Testis (tissue), 3 donors: ENCODE measurements around the gene AP5S1. TPM values are rescaled to one million over a fixed set of nuclear protein-coding genes. Genes with fewer than 3 reads are reported as not detected.

ENCODE experiments used
- DNase-seq: peaks from one replicate; pipeline ENCODE4 v3.0.0-alpha.2; 2019
- H3K27ac ChIP-seq, 2 donors: fragments of 200-600 bp; sonication (generic); one replicate each; pipeline ENCODE4 v1.5.1; 2019
- H3K27me3 ChIP-seq: fragments of 200-600 bp; sonication (generic); one replicate; pipeline ENCODE4 v1.5.1; 2019
- H3K36me3 ChIP-seq: fragments of 200-600 bp; sonication (generic); one replicate; pipeline ENCODE4 v1.5.1; 2017; ENCODE audit warnings: low read depth; ENCODE audit errors: missing control alignments
- H3K4me1 ChIP-seq: fragments of 200-600 bp; sonication (generic); one replicate; pipeline ENCODE4 v1.5.1; 2019
- H3K4me3 ChIP-seq, 2 donors: fragments of 200-600 bp; sonication (generic); one replicate each; pipeline ENCODE4 v1.5.1; 2017 to 2019
- H3K9me3 ChIP-seq: fragments of 200-600 bp; sonication (generic); one replicate; pipeline ENCODE4 v1.5.1; 2017
- CTCF ChIP-seq, 3 experiments: fragments of 450-650 bp in 2 of 3; fragments of 200-600 bp in 1 of 3; sonication (generic) in 1 of 3; IDR thresholded peaks; one replicate each; pipeline ENCODE4 v1.5.1; 2016 to 2019; ENCODE audit warnings: antibody characterized with exemption in 3 of 3, mild to moderate bottlenecking in 2 of 3, moderate library complexity in 1 of 3
- POLR2A ChIP-seq: fragments of 450-650 bp; IDR thresholded peaks from one replicate; pipeline ENCODE4 v1.6.1; 2017; ENCODE audit warnings: antibody characterized with exemption, mild to moderate bottlenecking, moderate library complexity
- WGBS, 2 donors: methylation state at CpG; one replicate each; pipeline ENCODE4 v1.1.5; 2018; 5-methylcytosine and 5-hydroxymethylcytosine counted together
- intact Hi-C: fragments of 100-400 bp; cut with DNase I; formaldehyde crosslinking; loops from one replicate; pipeline ENCODE4 v1.15.1; 2023; ENCODE audit warnings: low total_unique reads
- polyA plus RNA-seq: library from polyadenylated mRNA; stranded (reverse); fragments of 350-450 nt; fragmentation: Illumina TruSeq; extraction: RNeasy Lipid Tissue Mini Kit (QIAGEN cat#74804); gene quantifications from one replicate; pipeline ENCODE4 v1.2.3, GENCODE V29; 2014; ENCODE audit warnings: low read depth, low replicate concordance; ENCODE audit not compliant: insufficient read depth
- total RNA-seq, 2 donors: library from RNA; depleted of rRNA; stranded (reverse); fragments of >200 nt; gene quantifications; one replicate each; pipeline ENCODE4 v1.2.3, GENCODE V29; 2016

AP5S1 gene
- total and polyA plus RNA-seq, 3 donors from 2014 or later, result 25.9 to 26.6 (median 26.0) TPM

- TF ChIP-seq POLR2A (no peak), CTCF (IDR thresholded peaks at IDR 0.05) (no peak)
- no peaks in the 10 kb centered on the region for H3K27me3 ChIP-seq
- 96 to 100% methylated on average over 2 to 3 of the region's 3 CpGs for WGBS, 2 donors
- no peak overlapping the region for H3K27ac ChIP-seq
- H3K4me1 ChIP-seq, result peaks cover 3% of the 10 kb centered on the region
- H3K36me3 ChIP-seq, result no peaks in the 10 kb centered on the region
- intact Hi-C loops, result no loop called here
- no peaks in the 10 kb centered on the region for H3K9me3 ChIP-seq
- no peak for DNase-seq
- H3K4me3 ChIP-seq, result no peak overlapping the region
Measured at GRCh38 chr20:3798908-3799248, 21.5 kb upstream of the AP5S1 start.

- Histone ChIP-seq H3K27ac (no peak overlapping the region), H3K9me3 (no peaks in the 10 kb centered on the region), H3K4me3 (no peak overlapping the region), H3K4me1 (peaks cover 3% of the 10 kb centered on the region), H3K27me3 (no peaks in the 10 kb centered on the region), H3K36me3 (no peaks in the 10 kb centered on the region)
- DNase-seq, result no peak
- intact Hi-C loops, result no loop called here
- TF ChIP-seq CTCF (IDR thresholded peaks at IDR 0.05) (no peak), POLR2A (no peak)
- WGBS, 2 donors, result 92 to 95% methylated on average over 12 to 18 of the region's 18 CpGs
Measured at GRCh38 chr20:3800256-3800877, 20.0 kb upstream of the AP5S1 start.

GRCh38 chr20:3800878-3801260 is 19.5 kb upstream of the AP5S1 start:
- no peak overlapping the region for H3K27ac ChIP-seq

GRCh38 chr20:3801299-3801698 is 19.0 kb upstream of the AP5S1 start:
- WGBS, 2 donors, result 87 to 94% methylated on average over 4 of the region's 4 CpGs
- intact Hi-C loops, result no loop called here
- Histone ChIP-seq H3K9me3 (no peaks in the 10 kb centered on the region), H3K4me1 (peaks cover 6% of the 10 kb centered on the region), H3K27me3 (no peaks in the 10 kb centered on the region), H3K27ac (no peak overlapping the region), H3K4me3 (no peak overlapping the region), H3K36me3 (no peaks in the 10 kb centered on the region)
- DNase-seq, result no peak
- TF ChIP-seq CTCF (IDR thresholded peaks at IDR 0.05) (no peak), POLR2A (no peak)

More at GRCh38 chr20:3800878-3801260, 19.5 kb upstream of the AP5S1 start:
- intact Hi-C loops, result no loop called here
- Histone ChIP-seq H3K27me3 (no peaks in the 10 kb centered on the region), H3K4me1 (peaks cover 3% of the 10 kb centered on the region), H3K9me3 (no peaks in the 10 kb centered on the region), H3K4me3 (no peak overlapping the region), H3K36me3 (no peaks in the 10 kb centered on the region)
- TF ChIP-seq POLR2A, result no peak
- no peak for TF ChIP-seq CTCF (IDR thresholded peaks at IDR 0.05)
- 83 to 98% methylated on average over 2 to 8 of the region's 8 CpGs for WGBS, 2 donors
- no peak for DNase-seq

- intact Hi-C loops, result no loop called here
- peaks cover 11% of the 10 kb centered on the region for H3K4me1 ChIP-seq
- H3K27ac ChIP-seq, result no peak overlapping the region
- no peak for DNase-seq
- H3K36me3 ChIP-seq, result no peaks in the 10 kb centered on the region
- H3K27me3 ChIP-seq, result no peaks in the 10 kb centered on the region
- 80 to 97% methylated on average over 1 to 13 of the region's 13 CpGs for WGBS, 2 donors
- H3K4me3 ChIP-seq, result no peak overlapping the region
- no peak for TF ChIP-seq CTCF (IDR thresholded peaks at IDR 0.05)
- no peak for TF ChIP-seq POLR2A
- no peaks in the 10 kb centered on the region for H3K9me3 ChIP-seq
Measured at GRCh38 chr20:3801846-3802245, 18.5 kb upstream of the AP5S1 start.
